Suprapubic skin (tissue), 4 donors: ENCODE results near the gene STAG1.

Source experiments
- CTCF ChIP-seq, 2 donors: fragments of 200-600 bp in 1 of 2; fragments of 450-650 bp in 1 of 2; sonication (generic) in 1 of 2; IDR thresholded peaks; one replicate each; pipeline ENCODE4 v1.5.1; 2016 to 2019; ENCODE audit warnings: antibody characterized with exemption in 2 of 2, mild to moderate bottlenecking in 1 of 2, moderate library complexity in 1 of 2
- EP300 ChIP-seq: sonication (generic); formaldehyde crosslinking; IDR thresholded peaks from one replicate; pipeline ENCODE4 v1.6.1; 2017; ENCODE audit warnings: antibody characterized with exemption
- POLR2A ChIP-seq, 2 donors: fragments of 450-650 bp; IDR thresholded peaks; one replicate each; pipeline ENCODE4 v1.6.1; 2017; ENCODE audit warnings: antibody characterized with exemption in 2 of 2, mild to moderate bottlenecking in 2 of 2, moderate library complexity in 2 of 2
- POLR2AphosphoS5 ChIP-seq, 3 donors: sonication (generic); formaldehyde crosslinking; IDR thresholded peaks; one replicate each; pipeline ENCODE4 v1.6.1; 2017; ENCODE audit warnings: antibody characterized with exemption in 3 of 3

GRCh38 chr3:136516656-136517055 lies 235.5 kb downstream of the STAG1 start:
- TF ChIP-seq CTCF (IDR thresholded peaks at IDR 0.05) = no peak
- no peak for TF ChIP-seq POLR2AphosphoS5 (IDR thresholded peaks at IDR 0.05)
- no peak for TF ChIP-seq POLR2A (IDR thresholded peaks at IDR 0.05)
- no peak for TF ChIP-seq EP300
